GM19468 (cell line): ENCODE data around the gene ZG16B.

Source experiments
- ATAC-seq: cut with Tn5 transposase; IDR thresholded peaks from one replicate; pipeline ENCODE4 v1.9.1; 2021; ENCODE audit warnings: mild to moderate bottlenecking, moderate library complexity, moderate number of reproducible peaks; ENCODE audit not compliant: unreplicated experiment; ENCODE audit errors: extremely low read depth

Gene ZG16B

GRCh38 chr16:2829501-2830354 is at the start of gene ZG16B:
TSS of gene ZG16B (plus strand) at chr16:2830303. CDS start at chr16:2830442, 139 bp downstream.
- no peak for ATAC-seq

GRCh38 chr16:2782583-2783351 is 47.3 kb upstream of the ZG16B start:
- no peak for ATAC-seq

- ATAC-seq: no peak
These were observed 46.3 kb upstream of the ZG16B start for GRCh38 chr16:2783581-2784357.

GRCh38 chr16:2784358-2785100 is 45.6 kb upstream of the ZG16B start:
- ATAC-seq: no peak

- no peak for ATAC-seq
These were observed 44.8 kb upstream of the ZG16B start for GRCh38 chr16:2785101-2785991.

- no peak for ATAC-seq
These were observed 43.9 kb upstream of the ZG16B start for GRCh38 chr16:2786061-2786825.

GRCh38 chr16:2786826-2787151 is 43.3 kb upstream of the ZG16B start:
- no peak for ATAC-seq

- no peak for ATAC-seq
These were observed 42.7 kb upstream of the ZG16B start, which contains the start of gene PRSS33 for GRCh38 chr16:2787406-2787805. TSS of gene PRSS33 (minus strand) at chr16:2787560. CDS start at chr16:2786547, 1,013 bp downstream.

GRCh38 chr16:2787961-2788360 is 42.1 kb upstream of the ZG16B start:
- no peak for ATAC-seq

GRCh38 chr16:2790631-2791030 is 39.5 kb upstream of the ZG16B start:
- ATAC-seq: no peak

- ATAC-seq: no peak
These were observed 38.9 kb upstream of the ZG16B start for GRCh38 chr16:2791174-2791573.

- no peak for ATAC-seq
These were observed 37.2 kb upstream of the ZG16B start for GRCh38 chr16:2792940-2793339.

GRCh38 chr16:2795395-2796143 is 34.5 kb upstream of the ZG16B start:
- ATAC-seq: no peak

GRCh38 chr16:2798723-2799204 is 31.3 kb upstream of the ZG16B start:
- ATAC-seq: no peak

- ATAC-seq: no peak
These were observed 30.8 kb upstream of the ZG16B start for GRCh38 chr16:2799205-2799858.

- ATAC-seq: no peak
These were observed 30.3 kb upstream of the ZG16B start for GRCh38 chr16:2799859-2800226.
